Naive thymus-derived CD8-positive, alpha-beta T cell (primary cell): ENCODE results near the gene UBE2Q2. TPM values are rescaled to one million over a fixed set of nuclear protein-coding genes. Genes with fewer than 3 reads are reported as not detected.
A peak's percentile ranks its signal among the peaks of the same experiment; 100 is the strongest.

ENCODE experiments used
- ATAC-seq, 2 donors: fragments of 150-1000 bp; cut with Tn5 transposase in 1 of 2; sonication (Bioruptor Pico), chemical (Tn5 transposase) in 1 of 2; 1 replicate in 1 of 2; 2 replicates in 1 of 2; pipeline ENCODE4 v1.10.0; 2021; ENCODE audit warnings: mild to moderate bottlenecking in 2 of 2, moderate library complexity in 2 of 2
- POLR2A ChIA-PET: fragments of 350-600 bp; sonication (Branson Sonifier 250); formaldehyde crosslinking; loops from one replicate; lab custom pipeline; 2021; ENCODE audit warnings: antibody characterized with exemption; lab: Charles Lee
- DNase-seq, 10 donors: peaks; one replicate each; pipeline versions ENCODE4 v3.0.0 to v3.0.0-alpha.2; 2020 to 2022
- H3K27ac Mint-ChIP-seq, 10 donors: one replicate each; pipeline ENCODE4 v1.8.0; 2020 to 2022; ENCODE audit warnings: mild to moderate bottlenecking in 10 of 10, mixed read lengths in 10 of 10, moderate library complexity in 4 of 10, inconsistent platforms in 1 of 10
- H3K27me3 Mint-ChIP-seq, 5 donors: one replicate each; pipeline ENCODE4 v1.8.0; 2021 to 2022; ENCODE audit warnings: mixed read lengths in 5 of 5
- H3K36me3 Mint-ChIP-seq, 3 donors: one replicate each; pipeline ENCODE4 v1.8.0; 2020 to 2022; ENCODE audit warnings: mixed read lengths in 3 of 3, mild to moderate bottlenecking in 2 of 3, inconsistent platforms in 1 of 3
- H3K4me1 Mint-ChIP-seq, 4 donors: one replicate each; pipeline ENCODE4 v1.8.0; 2021 to 2022; ENCODE audit warnings: mixed read lengths in 4 of 4
- H3K4me3 Mint-ChIP-seq, 10 donors: one replicate each; pipeline ENCODE4 v1.8.0; 2020 to 2022; ENCODE audit warnings: mild to moderate bottlenecking in 10 of 10, mixed read lengths in 10 of 10, moderate library complexity in 6 of 10, inconsistent platforms in 1 of 10
- H3K9me3 Mint-ChIP-seq, 9 donors: one replicate each; pipeline ENCODE4 v1.8.0; 2020 to 2022; ENCODE audit warnings: mixed read lengths in 9 of 9, mild to moderate bottlenecking in 3 of 9, inconsistent platforms in 1 of 9, moderate library complexity in 1 of 9
- polyA plus RNA-seq, 3 donors: library from polyadenylated mRNA; unstranded; fragments of 300-500 nt; fragmentation: Illumina TruSeq; gene quantifications; one replicate each; pipeline ENCODE4 v1.2.3, GENCODE V29; 2021
- total RNA-seq, 8 experiments: library from RNA in 2 of 8; stranded (reverse) in 2 of 8; gene quantifications; one replicate each; pipeline ENCODE4 v1.2.3 and lab custom pipeline; 2021 to 2026

The UBE2Q2 gene
- total and polyA plus RNA-seq, 5 experiments from 2014 or later, result 18.7 to 27.3 (median 25.7) TPM

DNA sequence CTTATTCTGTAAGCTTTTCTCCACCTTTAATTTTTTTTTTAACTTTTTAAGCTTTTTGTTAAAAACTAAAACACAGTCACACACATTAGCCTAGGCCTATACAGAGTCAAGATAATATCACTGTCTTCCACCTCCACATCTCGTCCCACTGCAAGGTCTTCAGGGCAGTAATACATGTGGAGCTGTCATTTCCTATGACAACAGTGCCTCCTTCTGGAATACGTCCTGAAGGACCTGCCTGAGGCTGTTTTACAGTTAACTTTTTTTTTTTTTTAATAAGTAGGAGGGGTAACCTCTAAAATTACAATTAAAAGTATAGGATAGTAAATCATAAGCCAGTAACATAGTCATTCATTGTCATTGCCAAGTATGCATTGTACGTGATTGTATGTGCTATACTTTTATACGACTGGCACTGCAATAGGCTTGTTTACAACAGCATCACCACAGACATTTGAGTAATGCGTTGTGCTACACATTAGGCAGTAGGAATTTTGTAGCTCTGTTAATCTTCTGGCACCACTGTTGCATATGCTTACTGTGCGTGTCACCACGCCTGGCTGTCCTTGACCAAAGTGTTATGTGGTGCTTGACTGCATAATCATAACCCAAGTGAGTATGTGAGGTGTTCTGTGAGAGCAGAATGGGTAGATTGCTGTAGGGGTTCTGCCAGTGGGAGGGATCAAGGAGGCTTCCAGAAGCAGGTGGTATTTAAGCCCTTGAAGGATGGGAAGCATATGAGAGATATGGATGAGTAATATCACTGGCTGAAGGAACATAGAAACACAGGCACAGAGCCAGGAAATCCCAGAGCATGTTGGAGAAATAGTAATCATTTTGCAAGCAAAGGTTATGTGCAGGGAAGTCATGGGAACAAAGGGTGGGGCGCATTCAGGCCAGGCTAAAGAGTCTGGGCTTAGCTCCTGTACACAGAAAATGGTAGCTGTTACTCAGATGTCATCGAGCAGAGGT, 78.8 kb downstream of the UBE2Q2 start:
- peak overlapping the region in 2 of 10 donors; percentile 44 to 61 for H3K27ac Mint-ChIP-seq
- H3K27me3 Mint-ChIP-seq, result no peaks in the 10 kb centered on the region
- ATAC-seq, result peak in 1 of 2 donors; percentile 44
- no peak overlapping the region for H3K4me3 Mint-ChIP-seq
- H3K9me3 Mint-ChIP-seq, result no peaks in the 10 kb centered on the region
- peaks cover 0 to 63% (median 24%) of the 10 kb centered on the region in 3 donors for H3K36me3 Mint-ChIP-seq
- H3K4me1 Mint-ChIP-seq, result peaks cover 25 to 37% (median 30%) of the 10 kb centered on the region in 4 donors
- DNase-seq, result peak in 2 of 10 donors; percentile 17 to 23
- POLR2A ChIA-PET, result interaction anchor here (0.7 to 1.0 kb wide), 2 partner anchors 72 to 120 kb away, joined by 3 read pairs; no protein-coding TSS in a partner anchor

DNA sequence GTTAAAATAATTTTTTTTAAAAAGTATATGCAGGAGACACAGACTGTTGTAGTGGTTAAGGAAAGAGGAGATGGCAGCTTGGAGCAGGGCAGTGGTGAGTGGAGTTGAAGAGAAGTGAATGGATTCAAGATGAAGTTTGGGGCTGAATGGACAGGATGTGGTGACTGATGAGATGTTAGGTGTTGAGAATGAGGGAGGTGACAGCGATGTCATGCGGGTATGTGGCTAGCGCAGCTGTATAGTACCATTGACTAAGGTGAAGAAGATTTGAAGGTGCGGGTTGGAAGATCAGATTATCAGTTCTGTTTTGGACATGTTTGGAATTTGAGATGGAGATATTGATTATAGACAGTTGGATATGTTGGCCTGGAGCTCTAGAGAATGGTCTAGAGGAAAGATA, 80.5 kb downstream of the UBE2Q2 start:
- Mint-ChIP-seq H3K9me3 (no peaks in the 10 kb centered on the region), H3K36me3 (peaks cover 0 to 61% (median 13%) of the 10 kb centered on the region in 3 donors), H3K4me1 (peaks cover 26 to 55% (median 41%) of the 10 kb centered on the region in 4 donors), H3K27me3 (no peaks in the 10 kb centered on the region), H3K4me3 (peak overlapping the region in 1 of 10 donors; percentile 5), H3K27ac (peak overlapping the region in 3 of 10 donors; percentile 1 to 53 (median 3))
- DNase-seq (no peak), ATAC-seq (no peak)
- POLR2A ChIA-PET, result no interaction called here

DNA sequence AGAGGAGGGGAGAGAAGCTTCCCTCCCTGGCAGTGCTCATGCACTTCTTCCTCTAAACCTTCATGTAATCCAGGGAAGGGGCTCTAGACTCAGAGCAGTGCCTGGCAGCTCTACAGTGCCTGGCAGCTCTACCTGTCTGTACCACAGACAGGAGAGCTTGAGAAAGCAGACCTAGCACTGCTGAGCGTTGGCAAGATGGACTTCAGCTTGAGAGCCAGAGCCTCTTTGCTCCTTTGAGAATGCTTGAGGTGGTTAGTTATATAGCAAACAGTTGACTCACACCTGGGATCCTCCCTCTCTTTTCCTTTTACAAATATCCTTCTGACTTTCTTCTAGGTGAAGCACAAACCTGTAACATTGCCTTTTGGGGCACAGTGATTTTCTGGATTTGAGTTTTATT, 81.3 kb downstream of the UBE2Q2 start:
- Mint-ChIP-seq H3K27ac (peak overlapping the region in 1 of 10 donors; percentile 1), H3K27me3 (no peaks in the 10 kb centered on the region), H3K4me1 (peaks cover 26 to 59% (median 42%) of the 10 kb centered on the region in 4 donors), H3K36me3 (peaks cover 0 to 57% (median 9%) of the 10 kb centered on the region in 3 donors), H3K4me3 (no peak overlapping the region), H3K9me3 (no peaks in the 10 kb centered on the region)
- no peak for ATAC-seq
- POLR2A ChIA-PET, result interaction anchor here (0.6 kb wide), 1 partner anchor 61 kb away, joined by 3 read pairs; no protein-coding TSS in a partner anchor
- DNase-seq, result no peak

- POLR2A ChIA-PET, result no interaction called here
- Mint-ChIP-seq H3K36me3 (peaks cover 3 to 59% (median 8%) of the 10 kb centered on the region in 3 donors), H3K27me3 (no peaks in the 10 kb centered on the region), H3K4me1 (peaks cover 29 to 67% (median 49%) of the 10 kb centered on the region in 4 donors), H3K27ac (peak overlapping the region in 1 of 10 donors; percentile 85), H3K4me3 (no peak overlapping the region), H3K9me3 (no peaks in the 10 kb centered on the region)
- DNase-seq (no peak), ATAC-seq (no peak)
Measured at GRCh38 chr15:75925440-75925839, 82.2 kb downstream of the UBE2Q2 start.

DNA sequence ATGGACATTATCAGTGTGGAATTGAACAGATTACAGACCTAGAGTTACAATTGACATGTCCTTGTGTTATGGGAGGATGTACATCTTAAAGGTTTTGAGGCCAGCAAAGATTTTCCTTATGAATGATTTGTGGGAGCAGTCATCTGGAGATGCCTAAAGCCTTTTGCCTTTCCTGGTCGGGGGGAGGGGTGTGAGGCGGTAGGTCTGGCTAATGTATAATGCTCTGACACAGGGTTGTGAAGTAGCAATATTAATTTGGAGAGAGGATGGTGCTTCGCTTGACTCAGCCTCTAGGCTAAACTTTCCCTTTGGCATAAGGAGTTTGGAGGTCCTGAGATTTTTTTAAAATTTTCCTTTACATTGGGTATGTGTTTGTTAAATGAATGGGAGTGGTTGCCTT, 83.7 kb downstream of the UBE2Q2 start:
- no peak overlapping the region for H3K4me3 Mint-ChIP-seq
- ATAC-seq (no peak), DNase-seq (no peak)
- peak overlapping the region in 1 of 10 donors; percentile 45 for H3K27ac Mint-ChIP-seq
- H3K9me3 Mint-ChIP-seq, result no peaks in the 10 kb centered on the region
- peaks cover 3 to 71% (median 15%) of the 10 kb centered on the region in 3 donors for H3K36me3 Mint-ChIP-seq
- H3K27me3 Mint-ChIP-seq, result no peaks in the 10 kb centered on the region
- peaks cover 29 to 68% (median 51%) of the 10 kb centered on the region in 4 donors for H3K4me1 Mint-ChIP-seq
- POLR2A ChIA-PET, result no interaction called here

DNA sequence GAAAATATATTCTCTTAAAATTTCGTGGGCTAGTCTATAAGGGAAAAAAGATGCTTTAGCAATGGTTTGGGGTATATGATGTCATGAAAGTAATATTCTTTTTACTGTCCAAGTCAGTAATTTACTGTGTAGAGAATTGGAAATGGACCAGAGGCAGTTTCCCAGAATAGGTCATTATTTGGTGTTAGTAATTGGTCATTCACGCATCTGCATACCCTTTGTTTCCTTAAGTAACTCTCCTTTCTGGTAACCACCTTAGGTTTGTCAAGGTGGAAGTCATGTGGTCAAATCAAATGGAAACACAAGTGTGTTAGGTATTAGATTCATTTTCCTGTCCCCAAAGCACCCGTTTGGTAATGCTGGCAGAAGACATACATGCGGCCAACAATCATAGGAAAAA, 84.4 kb downstream of the UBE2Q2 start:
- H3K27ac Mint-ChIP-seq, result no peak overlapping the region

GRCh38 chr15:75928680-75929608, 85.7 kb downstream of the UBE2Q2 start:
- DNase-seq (no peak), ATAC-seq (no peak)
- Mint-ChIP-seq H3K27ac (peak overlapping the region in 1 of 10 donors; percentile 12), H3K4me1 (peaks cover 18 to 52% (median 37%) of the 10 kb centered on the region in 4 donors), H3K4me3 (no peak overlapping the region), H3K36me3 (peaks cover 13 to 74% (median 26%) of the 10 kb centered on the region in 3 donors), H3K27me3 (no peaks in the 10 kb centered on the region), H3K9me3 (no peaks in the 10 kb centered on the region)
- POLR2A ChIA-PET, result no interaction called here

More for the DNA sequence above, 84.4 kb downstream of the UBE2Q2 start:
- H3K4me1 Mint-ChIP-seq, result peaks cover 23 to 61% (median 46%) of the 10 kb centered on the region in 4 donors
- POLR2A ChIA-PET, result no interaction called here
- ATAC-seq, result no peak
- peaks cover 7 to 70% (median 19%) of the 10 kb centered on the region in 3 donors for H3K36me3 Mint-ChIP-seq
- DNase-seq, result no peak
- H3K9me3 Mint-ChIP-seq, result no peaks in the 10 kb centered on the region
- H3K27me3 Mint-ChIP-seq, result no peaks in the 10 kb centered on the region
- H3K4me3 Mint-ChIP-seq, result no peak overlapping the region

GRCh38 chr15:75929799-75930565, 86.7 kb downstream of the UBE2Q2 start:
- POLR2A ChIA-PET, result no interaction called here
- Mint-ChIP-seq H3K27ac (peak overlapping the region in 1 of 10 donors; percentile 3), H3K36me3 (peaks cover 13 to 75% (median 32%) of the 10 kb centered on the region in 3 donors), H3K27me3 (no peaks in the 10 kb centered on the region), H3K4me3 (no peak overlapping the region), H3K4me1 (peaks cover 17 to 45% (median 31%) of the 10 kb centered on the region in 4 donors), H3K9me3 (no peaks in the 10 kb centered on the region)
- ATAC-seq (peak in 1 of 2 donors; percentile 33), DNase-seq (no peak)

DNA sequence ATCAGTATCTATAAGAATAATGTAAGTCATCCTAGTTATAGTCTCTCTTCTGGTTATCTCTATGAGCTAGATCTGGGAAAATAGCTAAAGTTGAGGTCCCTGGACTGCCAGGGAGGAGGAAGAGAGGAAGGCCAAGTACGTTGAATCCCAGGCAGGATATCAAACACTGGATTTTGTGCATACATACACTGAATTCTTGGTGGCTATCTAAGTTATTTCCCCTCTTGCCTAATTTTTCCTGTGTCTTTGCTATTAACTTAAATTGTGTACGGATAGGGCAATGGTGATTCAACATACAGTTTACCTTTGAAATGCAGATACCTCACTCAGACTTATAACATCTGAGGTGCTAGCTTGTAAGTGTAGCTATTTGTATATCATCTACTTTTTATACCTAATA, 87.6 kb downstream of the UBE2Q2 start:
- H3K27ac Mint-ChIP-seq, result no peak overlapping the region
- H3K4me1 Mint-ChIP-seq, result peaks cover 12 to 39% (median 26%) of the 10 kb centered on the region in 4 donors
- H3K4me3 Mint-ChIP-seq, result no peak overlapping the region
- DNase-seq, result no peak
- peaks cover 18 to 74% (median 36%) of the 10 kb centered on the region in 3 donors for H3K36me3 Mint-ChIP-seq
- no peaks in the 10 kb centered on the region for H3K27me3 Mint-ChIP-seq
- POLR2A ChIA-PET, result no interaction called here
- no peak for ATAC-seq
- no peaks in the 10 kb centered on the region for H3K9me3 Mint-ChIP-seq

- Mint-ChIP-seq H3K36me3 (peaks cover 7 to 17% (median 11%) of the 10 kb centered on the region in 3 donors), H3K9me3 (peaks cover 0 to 36% (median 14%) of the 10 kb centered on the region in 9 donors), H3K4me3 (no peak overlapping the region), H3K27ac (no peak overlapping the region), H3K4me1 (peaks cover 0 to 2% (median 0%) of the 10 kb centered on the region in 4 donors), H3K27me3 (peaks cover 0 to 11% (median 4%) of the 10 kb centered on the region in 5 donors)
- ATAC-seq (no peak), DNase-seq (no peak)
- POLR2A ChIA-PET, result no interaction called here
Measured at GRCh38 chr15:75942464-75942863, 99.2 kb downstream of the UBE2Q2 start.

- Mint-ChIP-seq H3K27me3 (peaks cover 0 to 13% (median 6%) of the 10 kb centered on the region in 5 donors), H3K36me3 (peaks cover under 1 to 10% (median 3%) of the 10 kb centered on the region in 3 donors), H3K4me1 (peaks cover 0 to 2% (median 0%) of the 10 kb centered on the region in 4 donors), H3K27ac (no peak overlapping the region), H3K9me3 (peaks cover 0 to 29% (median 12%) of the 10 kb centered on the region in 9 donors), H3K4me3 (no peak overlapping the region)
- POLR2A ChIA-PET, result no interaction called here
- ATAC-seq (no peak), DNase-seq (no peak)
Measured at GRCh38 chr15:75943246-75943645, 100.0 kb downstream of the UBE2Q2 start.
